ENCODE results near the gene OPN1SW. TPM values are rescaled to one million over a fixed set of nuclear protein-coding genes. Genes with fewer than 3 reads are reported as not detected.
A peak's percentile ranks its signal among the peaks of the same experiment; 100 is the strongest.

OPN1SW gene, protein sequence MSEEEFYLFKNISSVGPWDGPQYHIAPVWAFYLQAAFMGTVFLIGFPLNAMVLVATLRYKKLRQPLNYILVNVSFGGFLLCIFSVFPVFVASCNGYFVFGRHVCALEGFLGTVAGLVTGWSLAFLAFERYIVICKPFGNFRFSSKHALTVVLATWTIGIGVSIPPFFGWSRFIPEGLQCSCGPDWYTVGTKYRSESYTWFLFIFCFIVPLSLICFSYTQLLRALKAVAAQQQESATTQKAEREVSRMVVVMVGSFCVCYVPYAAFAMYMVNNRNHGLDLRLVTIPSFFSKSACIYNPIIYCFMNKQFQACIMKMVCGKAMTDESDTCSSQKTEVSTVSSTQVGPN
- not detected for polyA plus RNA-seq

DNA sequence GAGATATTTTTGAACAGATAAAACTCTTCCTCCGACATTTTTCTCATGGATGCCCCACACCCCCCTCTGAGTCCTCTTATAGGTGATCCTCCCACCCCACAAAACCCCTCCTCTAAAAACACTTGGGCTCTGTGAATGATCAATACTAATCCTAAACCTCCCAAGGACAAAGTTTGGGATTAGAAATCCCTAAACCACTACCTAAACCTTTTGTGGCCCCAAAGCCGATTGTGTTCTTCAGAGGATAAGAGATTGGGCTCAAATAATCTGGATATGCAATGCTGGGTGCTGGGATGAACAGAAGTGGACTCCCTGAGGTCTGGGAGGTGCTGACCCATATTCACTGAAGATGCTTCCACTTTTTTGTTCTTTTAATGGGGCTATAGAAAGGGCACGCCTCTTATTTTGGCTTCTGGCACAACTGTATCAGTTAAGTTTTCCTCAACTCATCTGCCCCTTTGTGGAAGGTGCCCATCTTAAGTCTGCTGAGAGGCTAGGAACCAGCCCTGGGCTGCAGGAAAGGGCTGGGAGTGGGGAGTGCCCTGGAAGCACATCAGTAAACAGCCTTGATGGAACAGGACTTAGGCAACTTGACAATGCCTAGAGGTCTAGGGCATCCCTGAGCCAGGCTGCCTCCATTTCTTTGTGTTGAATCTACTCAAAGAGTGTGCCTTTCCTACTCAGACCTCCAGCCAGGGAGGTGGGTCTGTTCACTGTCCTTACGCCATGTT lies at the start of gene OPN1SW:
Gene OPN1SW, minus strand, starts transcription at position 51 of the 731 bp plus-strand sequence. Its CDS starts 13 bp downstream, at position 38.
- Mint-ChIP-seq H3K27me3 (peaks cover 1% of the 10 kb centered on the region), H3K4me3 (no peak within 1 kb of the TSS), H3K9me3 (peaks cover 0 to 20% (median 9%) of the 10 kb centered on the region in 3 donors), H3K4me1 (no peaks in the 10 kb centered on the region), H3K27ac (no peak within 1 kb of the TSS), H3K36me3 (peaks cover 15% of the 10 kb centered on the region)

DNA sequence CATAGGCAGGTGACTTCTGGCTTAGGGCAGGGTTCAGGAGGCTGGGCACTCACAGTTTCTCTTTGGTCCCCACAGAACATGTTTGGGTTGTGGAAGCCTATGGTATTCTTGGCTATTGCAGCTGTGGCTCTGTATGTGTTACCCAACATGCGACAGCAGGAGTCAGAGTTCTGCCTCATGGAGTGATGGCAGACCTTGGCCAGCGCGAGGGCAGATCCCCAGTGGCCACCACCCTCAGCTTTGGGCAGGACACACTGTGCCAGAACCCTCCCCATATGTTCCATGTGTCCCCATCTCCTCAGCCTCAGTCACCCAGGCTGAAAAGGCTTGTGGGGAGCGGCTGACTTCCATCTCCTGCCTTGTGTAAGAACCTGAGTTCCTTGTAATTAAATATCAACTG lies 46.1 kb upstream of the OPN1SW start:
- no peaks in the 10 kb centered on the region for H3K9me3 Mint-ChIP-seq
- H3K4me3 Mint-ChIP-seq, result no peak overlapping the region

DNA sequence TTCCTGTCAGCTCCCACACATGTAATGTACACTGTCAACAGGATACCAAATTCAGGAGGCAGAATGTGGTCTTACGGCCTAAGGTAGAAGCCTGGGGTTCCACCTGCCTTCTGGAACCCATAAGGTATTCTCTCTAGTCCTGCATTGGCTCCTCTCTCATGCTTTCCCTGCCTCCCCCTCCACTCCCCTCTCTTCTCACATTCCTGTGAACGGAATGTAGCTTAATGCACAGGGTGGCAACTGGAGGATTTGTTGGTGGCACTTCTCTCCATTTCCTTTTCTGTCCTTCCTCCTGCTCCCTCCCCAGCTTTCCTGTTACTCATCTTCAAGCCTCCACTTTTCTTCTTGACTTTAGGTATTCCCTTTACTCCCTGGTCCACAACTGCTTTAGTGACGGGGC lies 43.1 kb upstream of the OPN1SW start:
- peaks cover 0 to 5% (median 0%) of the 10 kb centered on the region in 3 donors for H3K4me1 Mint-ChIP-seq
- H3K27ac Mint-ChIP-seq, result no peak overlapping the region
- H3K27me3 Mint-ChIP-seq, result peaks cover 14% of the 10 kb centered on the region
- H3K36me3 Mint-ChIP-seq, result no peaks in the 10 kb centered on the region
- H3K4me3 Mint-ChIP-seq, result no peak overlapping the region
- no peaks in the 10 kb centered on the region for H3K9me3 Mint-ChIP-seq

More for the DNA sequence above, 46.1 kb upstream of the OPN1SW start:
- Mint-ChIP-seq H3K27ac (no peak overlapping the region), H3K36me3 (no peaks in the 10 kb centered on the region), H3K4me1 (no peaks in the 10 kb centered on the region), H3K27me3 (peaks cover 14% of the 10 kb centered on the region)

DNA sequence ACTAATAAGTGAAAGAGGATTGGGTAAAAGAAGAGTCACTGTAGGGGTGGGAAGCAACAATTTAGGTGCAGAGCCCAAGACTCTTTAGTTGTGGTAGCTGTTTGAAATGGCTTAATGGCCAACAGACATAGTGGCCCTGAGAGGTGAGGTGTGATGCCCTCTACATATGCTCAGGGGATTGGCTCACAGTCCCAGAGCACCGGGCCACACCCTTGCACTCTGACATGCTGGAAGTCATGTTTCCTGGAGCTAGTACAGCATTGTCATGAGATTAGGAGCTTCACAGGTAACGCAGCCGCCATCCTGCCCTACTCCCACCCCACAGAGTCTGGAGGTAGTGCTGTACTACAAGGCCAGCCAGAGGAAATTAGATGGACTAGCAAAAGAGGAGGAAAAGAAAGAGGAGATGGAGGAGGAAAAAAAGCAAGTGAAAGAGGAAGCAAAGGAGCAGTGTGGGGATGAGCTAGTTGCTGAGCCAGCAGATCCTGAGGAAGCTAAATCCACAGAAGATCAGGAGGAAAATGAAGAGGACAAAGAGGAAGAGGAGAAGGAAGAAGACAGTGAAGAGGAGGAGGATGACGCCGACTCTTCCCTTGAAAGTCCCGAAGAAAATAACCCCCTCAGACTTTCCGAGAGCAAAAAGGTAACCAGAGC lies 39.8 kb upstream of the OPN1SW start:
- Mint-ChIP-seq H3K36me3 (no peaks in the 10 kb centered on the region), H3K27ac (no peak overlapping the region), H3K9me3 (no peaks in the 10 kb centered on the region), H3K4me3 (peak overlapping the region in 1 of 4 donors; percentile 61), H3K27me3 (peaks cover 12% of the 10 kb centered on the region), H3K4me1 (peaks cover 0 to 5% (median 0%) of the 10 kb centered on the region in 3 donors)

DNA sequence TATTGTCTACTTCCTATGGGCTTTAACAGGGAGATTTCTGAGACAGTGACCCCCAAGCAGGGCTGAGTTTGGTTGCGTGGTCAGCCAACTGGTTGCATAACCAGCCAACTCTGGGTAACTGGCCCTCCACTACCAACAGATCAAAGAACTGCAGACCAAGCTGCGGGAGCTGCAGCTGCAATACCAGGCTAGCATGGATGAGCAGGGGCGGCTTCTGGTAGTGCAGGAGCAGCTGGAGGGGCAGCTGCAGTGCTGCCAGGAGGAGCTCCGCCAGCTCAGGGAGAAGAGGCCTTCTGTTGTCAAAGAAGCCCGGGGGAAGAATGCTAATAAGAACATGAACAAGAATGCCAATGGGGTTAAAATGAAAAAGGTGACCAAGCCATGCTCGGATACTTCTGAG lies 38.9 kb upstream of the OPN1SW start:
- peaks cover 0 to 5% (median 0%) of the 10 kb centered on the region in 3 donors for H3K4me1 Mint-ChIP-seq
- peaks cover 12% of the 10 kb centered on the region for H3K27me3 Mint-ChIP-seq
- H3K4me3 Mint-ChIP-seq, result no peak overlapping the region
- H3K27ac Mint-ChIP-seq, result peak overlapping the region in 1 of 3 donors; percentile 42
- H3K36me3 Mint-ChIP-seq, result no peaks in the 10 kb centered on the region
- no peaks in the 10 kb centered on the region for H3K9me3 Mint-ChIP-seq

DNA sequence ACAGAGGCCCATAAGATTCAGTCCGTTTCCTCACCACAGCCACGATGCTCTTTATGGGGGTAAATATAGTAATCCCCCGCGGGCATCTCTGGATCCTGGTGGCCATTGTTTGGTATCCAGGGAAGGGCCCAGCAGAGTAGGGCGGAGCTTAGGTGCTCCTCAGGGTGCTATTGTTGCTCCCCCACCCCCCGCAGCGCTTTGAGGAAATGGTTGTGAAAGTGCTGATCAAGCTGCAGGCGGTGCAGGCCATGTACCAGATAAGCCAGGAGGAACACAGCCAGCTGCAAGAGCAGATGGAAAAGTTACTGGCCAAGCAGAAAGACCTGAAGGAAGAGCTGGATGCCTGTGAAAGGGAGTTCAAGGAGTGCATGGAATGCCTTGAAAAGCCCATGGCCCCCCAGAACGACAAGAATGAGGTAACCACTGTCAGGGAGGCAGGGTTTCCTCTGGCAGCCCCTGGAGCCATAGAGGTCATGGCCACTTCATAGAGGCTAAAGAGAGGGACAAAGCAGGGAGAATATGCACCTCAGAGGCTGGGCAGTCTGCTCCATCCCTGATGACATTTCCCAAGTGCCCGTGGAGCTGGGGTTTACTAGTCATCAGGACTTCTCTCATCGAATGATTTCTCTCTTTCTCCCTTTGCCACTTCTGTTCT lies 37.0 kb upstream of the OPN1SW start:
- Mint-ChIP-seq H3K27me3 (peaks cover 6% of the 10 kb centered on the region), H3K4me3 (no peak overlapping the region), H3K9me3 (no peaks in the 10 kb centered on the region), H3K4me1 (peaks cover 0 to 5% (median 0%) of the 10 kb centered on the region in 3 donors), H3K36me3 (no peaks in the 10 kb centered on the region), H3K27ac (no peak overlapping the region)

DNA sequence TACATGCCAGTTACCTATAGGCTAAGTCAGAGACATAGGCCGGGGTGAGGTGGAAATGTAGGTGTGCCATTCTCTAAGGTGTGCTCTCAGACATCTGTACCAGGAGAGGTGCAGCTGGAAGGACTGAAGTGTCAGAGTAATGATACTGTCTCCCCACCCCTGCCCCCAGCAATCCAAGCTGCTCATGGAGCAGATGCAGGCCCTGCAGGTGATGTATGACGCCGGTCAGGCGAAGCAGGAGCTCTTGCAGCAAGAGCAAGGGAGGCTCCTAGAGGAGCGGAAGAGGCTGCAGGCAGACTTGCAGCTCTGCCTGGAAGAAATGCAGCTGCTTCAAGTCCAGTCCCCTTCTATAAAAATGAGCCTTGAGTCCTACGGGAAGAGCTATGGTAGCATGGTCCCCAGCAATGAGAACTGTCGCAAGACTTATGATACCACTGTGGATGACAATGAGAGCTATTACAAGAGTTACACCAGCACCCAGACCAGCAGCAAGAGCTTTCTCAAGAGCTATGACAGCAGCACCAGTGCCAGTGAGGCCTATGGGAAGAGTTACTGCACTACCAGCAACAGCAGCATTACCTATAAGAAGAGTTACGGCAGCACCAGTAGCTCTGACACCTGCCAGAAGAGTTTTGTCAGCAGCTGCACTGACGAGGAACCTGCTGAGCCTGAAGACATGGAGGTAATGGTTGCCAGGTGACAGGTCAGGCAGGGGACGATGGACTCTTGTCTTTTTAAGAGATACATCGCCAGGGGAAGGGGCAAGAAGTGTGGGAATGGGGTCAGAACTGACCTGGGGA lies 36.2 kb upstream of the OPN1SW start:
- Mint-ChIP-seq H3K4me1 (peaks cover 0 to 5% (median 0%) of the 10 kb centered on the region in 3 donors), H3K36me3 (no peaks in the 10 kb centered on the region), H3K4me3 (no peak overlapping the region), H3K27me3 (peaks cover 6% of the 10 kb centered on the region), H3K27ac (no peak overlapping the region), H3K9me3 (no peaks in the 10 kb centered on the region)

DNA sequence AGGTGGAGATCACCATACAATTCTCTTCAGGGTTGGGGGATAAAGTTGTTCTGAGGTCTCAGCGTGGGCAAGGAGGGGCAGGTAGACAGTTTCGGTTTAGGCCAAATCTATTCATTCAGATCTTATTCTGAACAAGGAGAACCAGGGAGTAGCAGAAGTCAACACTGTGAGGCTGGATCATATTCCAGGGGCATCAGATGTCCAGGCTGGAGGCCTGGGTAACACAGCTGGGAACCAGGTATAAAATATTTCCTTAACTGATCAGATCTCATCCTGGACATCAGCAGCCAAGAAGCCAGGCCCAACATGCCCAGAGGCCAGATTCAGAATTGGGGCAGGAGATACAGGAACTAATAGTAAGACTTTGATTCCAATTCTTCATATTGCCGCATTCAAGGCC lies 35.4 kb upstream of the OPN1SW start:
- Mint-ChIP-seq H3K9me3 (no peaks in the 10 kb centered on the region), H3K4me3 (no peak overlapping the region), H3K4me1 (peaks cover 0 to 5% (median 0%) of the 10 kb centered on the region in 3 donors), H3K27me3 (peaks cover 6% of the 10 kb centered on the region), H3K27ac (no peak overlapping the region), H3K36me3 (no peaks in the 10 kb centered on the region)

DNA sequence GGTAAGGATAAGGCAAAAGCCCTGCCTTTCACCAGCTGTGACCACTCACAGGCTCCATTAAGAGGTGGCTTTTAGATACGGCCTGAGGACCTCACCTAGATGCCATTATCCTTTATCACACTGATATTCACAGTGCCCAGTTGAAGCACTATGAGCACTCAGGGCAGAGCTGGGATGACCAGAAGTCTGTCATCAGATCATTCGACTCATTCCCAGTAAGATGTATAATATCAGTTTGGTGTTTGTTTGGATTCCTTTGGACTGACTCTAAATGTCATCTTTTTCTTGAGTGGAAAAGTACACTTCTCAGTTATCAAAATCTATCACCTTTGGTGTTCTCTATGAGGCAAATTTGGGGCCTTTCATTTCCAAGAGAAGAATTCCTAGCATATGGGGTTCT lies 34.9 kb upstream of the OPN1SW start:
- Mint-ChIP-seq H3K36me3 (no peaks in the 10 kb centered on the region), H3K27me3 (peaks cover 2% of the 10 kb centered on the region), H3K4me1 (peaks cover 0 to 5% (median 0%) of the 10 kb centered on the region in 3 donors), H3K9me3 (no peaks in the 10 kb centered on the region), H3K27ac (no peak overlapping the region), H3K4me3 (no peak overlapping the region)

DNA sequence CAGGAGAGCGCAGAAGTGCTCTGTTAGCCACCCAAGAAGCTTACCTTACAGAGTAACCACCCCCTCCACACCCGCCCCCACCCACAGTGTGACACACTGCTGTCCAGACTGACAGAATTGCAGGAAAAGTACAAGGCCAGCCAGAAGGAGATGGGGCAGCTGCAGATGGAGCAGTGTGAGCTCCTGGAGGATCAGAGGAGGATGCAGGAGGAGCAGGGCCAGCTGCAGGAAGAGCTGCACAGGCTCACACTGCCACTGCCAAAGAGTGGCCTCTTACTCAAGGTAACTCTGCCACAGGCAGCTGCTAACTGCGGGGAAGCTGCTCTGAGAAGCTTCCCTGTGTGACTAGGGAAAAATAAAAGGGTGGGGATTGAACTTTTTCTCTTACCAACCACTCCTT lies 33.8 kb upstream of the OPN1SW start:
- H3K36me3 Mint-ChIP-seq, result no peaks in the 10 kb centered on the region
- H3K9me3 Mint-ChIP-seq, result no peaks in the 10 kb centered on the region
- no peaks in the 10 kb centered on the region for H3K27me3 Mint-ChIP-seq
- peak overlapping the region in 1 of 3 donors; percentile 33 for H3K27ac Mint-ChIP-seq
- H3K4me3 Mint-ChIP-seq, result no peak overlapping the region
- no peaks in the 10 kb centered on the region for H3K4me1 Mint-ChIP-seq

DNA sequence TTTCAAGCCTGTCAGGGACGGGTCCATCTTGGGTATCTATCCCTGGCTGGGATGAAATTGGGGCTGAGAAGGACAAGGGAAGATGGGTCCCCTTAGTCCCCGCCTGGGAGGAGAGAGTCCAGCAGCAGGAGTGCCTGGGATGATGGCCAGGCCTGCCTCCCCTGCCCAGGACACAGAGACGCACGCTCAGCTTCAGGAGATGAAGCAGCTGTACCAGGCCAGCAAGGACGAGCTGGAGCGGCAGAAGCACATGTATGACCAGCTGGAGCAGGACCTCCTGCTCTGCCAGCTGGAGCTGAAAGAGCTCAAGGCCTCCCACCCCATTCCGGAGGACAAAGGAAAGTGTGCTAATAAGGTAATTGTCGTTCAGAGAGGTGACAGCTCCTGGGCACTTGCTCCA lies 31.6 kb upstream of the OPN1SW start:
- H3K27ac Mint-ChIP-seq, result no peak overlapping the region
- H3K4me1 Mint-ChIP-seq, result no peaks in the 10 kb centered on the region
- no peaks in the 10 kb centered on the region for H3K9me3 Mint-ChIP-seq
- no peaks in the 10 kb centered on the region for H3K27me3 Mint-ChIP-seq
- no peaks in the 10 kb centered on the region for H3K36me3 Mint-ChIP-seq
- H3K4me3 Mint-ChIP-seq, result no peak overlapping the region

DNA sequence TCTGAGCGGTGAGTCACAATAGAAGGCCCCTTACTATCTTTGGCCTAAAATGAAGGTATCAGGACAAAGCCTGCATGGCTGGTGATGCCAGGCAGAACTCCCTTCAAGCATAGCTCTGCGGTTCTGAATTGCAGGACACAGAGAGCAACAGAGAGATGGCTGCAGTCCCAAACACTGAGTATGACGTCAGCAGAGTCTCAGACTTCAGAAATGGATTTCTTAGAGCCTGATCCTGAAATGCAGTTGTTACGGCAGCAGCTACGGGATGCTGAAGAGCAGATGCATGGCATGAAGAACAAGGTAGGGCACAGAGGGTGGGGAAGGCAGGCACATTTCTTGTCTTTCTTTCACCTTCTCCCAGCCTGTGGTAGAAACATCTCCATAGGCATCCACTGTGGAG lies 29.6 kb upstream of the OPN1SW start:
- H3K36me3 Mint-ChIP-seq, result no peaks in the 10 kb centered on the region
- H3K27me3 Mint-ChIP-seq, result no peaks in the 10 kb centered on the region
- no peak overlapping the region for H3K27ac Mint-ChIP-seq
- no peak overlapping the region for H3K4me3 Mint-ChIP-seq
- no peaks in the 10 kb centered on the region for H3K9me3 Mint-ChIP-seq
- no peaks in the 10 kb centered on the region for H3K4me1 Mint-ChIP-seq

DNA sequence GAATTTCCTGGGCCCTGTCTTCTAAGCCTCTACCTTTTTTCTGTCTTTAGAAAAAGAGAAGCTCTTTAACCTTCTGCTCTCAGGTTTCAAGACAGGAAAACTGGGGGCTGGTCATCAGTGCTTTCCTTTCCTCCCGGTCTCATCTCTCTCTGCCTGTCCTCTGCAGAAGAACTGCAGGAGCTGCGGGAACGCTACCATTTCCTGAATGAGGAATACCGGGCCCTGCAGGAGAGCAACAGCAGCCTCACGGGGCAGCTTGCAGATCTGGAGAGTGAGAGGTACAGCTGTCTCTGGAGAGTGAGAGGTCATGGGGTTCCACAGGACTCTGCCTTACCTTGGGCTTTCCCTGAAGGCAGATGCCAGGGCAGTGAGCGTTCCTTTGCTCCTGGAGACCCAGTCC lies 28.9 kb upstream of the OPN1SW start:
- no peak overlapping the region for H3K27ac Mint-ChIP-seq
- H3K27me3 Mint-ChIP-seq, result no peaks in the 10 kb centered on the region
- H3K4me1 Mint-ChIP-seq, result no peaks in the 10 kb centered on the region
- H3K4me3 Mint-ChIP-seq, result no peak overlapping the region
- no peaks in the 10 kb centered on the region for H3K9me3 Mint-ChIP-seq
- no peaks in the 10 kb centered on the region for H3K36me3 Mint-ChIP-seq

DNA sequence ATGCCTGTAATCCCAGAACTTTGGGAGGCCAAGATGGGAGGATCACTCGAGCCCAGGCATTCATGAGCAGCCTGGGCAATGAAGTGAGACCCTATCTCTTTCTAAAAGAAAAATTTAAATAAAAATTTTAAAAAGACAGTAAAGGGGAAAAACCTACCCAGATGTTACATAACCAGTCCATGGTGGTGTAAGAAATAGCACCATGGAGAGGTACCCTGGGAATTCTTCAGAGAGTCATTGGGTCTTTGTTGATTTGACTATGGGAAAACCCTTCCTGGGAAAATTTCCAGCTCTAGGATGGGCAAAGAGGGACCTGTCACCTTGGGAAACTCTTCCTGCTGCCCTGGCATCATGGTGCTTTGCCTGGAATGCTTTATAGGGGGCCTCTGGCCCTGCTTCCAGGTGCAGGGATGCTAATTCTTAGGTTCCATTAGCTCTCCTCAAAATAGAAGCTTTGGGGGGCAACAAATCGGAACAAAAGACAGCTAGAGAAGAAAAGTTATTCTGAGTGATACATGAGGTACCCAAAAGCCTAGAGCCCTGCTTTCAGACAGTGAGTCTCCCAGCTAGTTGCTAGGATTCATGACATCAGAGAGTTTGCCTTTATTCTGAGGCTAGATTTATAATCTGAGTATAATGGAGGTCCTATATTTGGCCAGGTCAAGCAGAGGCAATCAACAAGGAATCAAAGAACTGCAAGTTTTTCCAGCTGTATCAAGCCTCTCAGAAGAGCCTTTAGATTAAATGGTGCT lies 26.2 kb upstream of the OPN1SW start:
- no peaks in the 10 kb centered on the region for H3K9me3 Mint-ChIP-seq

More for the DNA sequence above, 26.2 kb upstream of the OPN1SW start:
- H3K27me3 Mint-ChIP-seq, result no peaks in the 10 kb centered on the region
- H3K4me3 Mint-ChIP-seq, result no peak overlapping the region
- peaks cover 0 to 2% (median 0%) of the 10 kb centered on the region in 3 donors for H3K4me1 Mint-ChIP-seq
- H3K36me3 Mint-ChIP-seq, result peaks cover 2% of the 10 kb centered on the region
- no peak overlapping the region for H3K27ac Mint-ChIP-seq

Measured in IgD-negative memory B cell (primary cell).